ENCODE measurements around the gene AMOTL1. TPM values are rescaled to one million over a fixed set of nuclear protein-coding genes. Genes with fewer than 3 reads are reported as not detected.

Gene AMOTL1
- total RNA-seq, 1 experiment from 2014 or later: 18.0 TPM

GRCh38 chr11:94825031-94825430 is 56.9 kb downstream of the AMOTL1 start:
- no peak for DNase-seq
- Histone ChIP-seq H3K36me3 (replicated peaks; ENCODE audit: control insufficient read depth, insufficient read depth, low read length) (peaks cover 15% of the 10 kb centered on the region), H3K4me3 (ENCODE audit: insufficient read depth, low read depth, low read length) (no peak overlapping the region), H3K27me3 (ENCODE audit: control insufficient read depth, insufficient read depth, low read length) (no peaks in the 10 kb centered on the region)

GRCh38 chr11:94825481-94825880 is 57.3 kb downstream of the AMOTL1 start:
- H3K36me3 ChIP-seq (replicated peaks; ENCODE audit: control insufficient read depth, insufficient read depth, low read length): peaks cover 16% of the 10 kb centered on the region
- H3K4me3 ChIP-seq (ENCODE audit: insufficient read depth, low read depth, low read length): no peak overlapping the region
- no peaks in the 10 kb centered on the region for H3K27me3 ChIP-seq (ENCODE audit: control insufficient read depth, insufficient read depth, low read length)
- DNase-seq: no peak

GRCh38 chr11:94826415-94826814 is 58.3 kb downstream of the AMOTL1 start:
- Histone ChIP-seq H3K36me3 (replicated peaks; ENCODE audit: control insufficient read depth, insufficient read depth, low read length) (peaks cover 15% of the 10 kb centered on the region), H3K4me3 (ENCODE audit: insufficient read depth, low read depth, low read length) (no peak overlapping the region), H3K27me3 (ENCODE audit: control insufficient read depth, insufficient read depth, low read length) (no peaks in the 10 kb centered on the region)
- no peak for DNase-seq

- Histone ChIP-seq H3K27me3 (ENCODE audit: control insufficient read depth, insufficient read depth, low read length) (no peaks in the 10 kb centered on the region), H3K4me3 (ENCODE audit: insufficient read depth, low read depth, low read length) (no peak overlapping the region), H3K36me3 (replicated peaks; ENCODE audit: control insufficient read depth, insufficient read depth, low read length) (peaks cover 10% of the 10 kb centered on the region)
- no peak for DNase-seq
Measured at GRCh38 chr11:94828088-94828487, 59.9 kb downstream of the AMOTL1 start.

- Histone ChIP-seq H3K4me3 (ENCODE audit: insufficient read depth, low read depth, low read length) (no peak overlapping the region), H3K27me3 (ENCODE audit: control insufficient read depth, insufficient read depth, low read length) (no peaks in the 10 kb centered on the region), H3K36me3 (replicated peaks; ENCODE audit: control insufficient read depth, insufficient read depth, low read length) (peaks cover 10% of the 10 kb centered on the region)
- DNase-seq: no peak
Measured at GRCh38 chr11:94830722-94831510, 62.8 kb downstream of the AMOTL1 start.

- DNase-seq: no peak
- Histone ChIP-seq H3K4me3 (ENCODE audit: insufficient read depth, low read depth, low read length) (no peak overlapping the region), H3K27me3 (ENCODE audit: control insufficient read depth, insufficient read depth, low read length) (no peaks in the 10 kb centered on the region), H3K36me3 (replicated peaks; ENCODE audit: control insufficient read depth, insufficient read depth, low read length) (peaks cover 9% of the 10 kb centered on the region)
Measured at GRCh38 chr11:94831529-94831928, 63.4 kb downstream of the AMOTL1 start.

- H3K4me3 ChIP-seq (ENCODE audit: insufficient read depth, low read depth, low read length): no peak overlapping the region
- peaks cover 7% of the 10 kb centered on the region for H3K36me3 ChIP-seq (replicated peaks; ENCODE audit: control insufficient read depth, insufficient read depth, low read length)
- H3K27me3 ChIP-seq (ENCODE audit: control insufficient read depth, insufficient read depth, low read length): no peaks in the 10 kb centered on the region
- DNase-seq: no peak
Measured at GRCh38 chr11:94832604-94833235, 64.6 kb downstream of the AMOTL1 start.

- H3K36me3 ChIP-seq (replicated peaks; ENCODE audit: control insufficient read depth, insufficient read depth, low read length): peaks cover 6% of the 10 kb centered on the region
- no peak for DNase-seq
- no peaks in the 10 kb centered on the region for H3K27me3 ChIP-seq (ENCODE audit: control insufficient read depth, insufficient read depth, low read length)
- H3K4me3 ChIP-seq (ENCODE audit: insufficient read depth, low read depth, low read length): no peak overlapping the region
Measured at GRCh38 chr11:94834911-94835593, 66.9 kb downstream of the AMOTL1 start.

- no peaks in the 10 kb centered on the region for H3K27me3 ChIP-seq (ENCODE audit: control insufficient read depth, insufficient read depth, low read length)
- no peak for DNase-seq
- H3K36me3 ChIP-seq (replicated peaks; ENCODE audit: control insufficient read depth, insufficient read depth, low read length): peaks cover 5% of the 10 kb centered on the region
- no peak overlapping the region for H3K4me3 ChIP-seq (ENCODE audit: insufficient read depth, low read depth, low read length)
Measured at GRCh38 chr11:94835594-94835927, 67.4 kb downstream of the AMOTL1 start.

- Histone ChIP-seq H3K36me3 (replicated peaks; ENCODE audit: control insufficient read depth, insufficient read depth, low read length) (peaks cover 5% of the 10 kb centered on the region), H3K27me3 (ENCODE audit: control insufficient read depth, insufficient read depth, low read length) (no peaks in the 10 kb centered on the region), H3K4me3 (ENCODE audit: insufficient read depth, low read depth, low read length) (no peak overlapping the region)
- DNase-seq: no peak
Measured at GRCh38 chr11:94837317-94837716, 69.2 kb downstream of the AMOTL1 start.

- Histone ChIP-seq H3K27me3 (ENCODE audit: control insufficient read depth, insufficient read depth, low read length) (no peaks in the 10 kb centered on the region), H3K4me3 (ENCODE audit: insufficient read depth, low read depth, low read length) (no peak overlapping the region), H3K36me3 (replicated peaks; ENCODE audit: control insufficient read depth, insufficient read depth, low read length) (peaks cover 3% of the 10 kb centered on the region)
- DNase-seq: no peak
Measured at GRCh38 chr11:94838027-94838731, 70.0 kb downstream of the AMOTL1 start.

GRCh38 chr11:94840209-94840608 is 72.1 kb downstream of the AMOTL1 start:
- Histone ChIP-seq H3K36me3 (replicated peaks; ENCODE audit: control insufficient read depth, insufficient read depth, low read length) (peaks cover 3% of the 10 kb centered on the region), H3K27me3 (ENCODE audit: control insufficient read depth, insufficient read depth, low read length) (no peaks in the 10 kb centered on the region), H3K4me3 (ENCODE audit: insufficient read depth, low read depth, low read length) (no peak overlapping the region)
- DNase-seq: no peak

GRCh38 chr11:94844031-94844430 is 75.9 kb downstream of the AMOTL1 start:
- no peak for DNase-seq
- peaks cover 2% of the 10 kb centered on the region for H3K36me3 ChIP-seq (replicated peaks; ENCODE audit: control insufficient read depth, insufficient read depth, low read length)
- no peaks in the 10 kb centered on the region for H3K27me3 ChIP-seq (ENCODE audit: control insufficient read depth, insufficient read depth, low read length)
- no peak overlapping the region for H3K4me3 ChIP-seq (ENCODE audit: insufficient read depth, low read depth, low read length)

GRCh38 chr11:94845622-94846021 is 77.5 kb downstream of the AMOTL1 start:
- H3K4me3 ChIP-seq (ENCODE audit: insufficient read depth, low read depth, low read length): no peak overlapping the region
- peaks cover 2% of the 10 kb centered on the region for H3K36me3 ChIP-seq (replicated peaks; ENCODE audit: control insufficient read depth, insufficient read depth, low read length)
- DNase-seq: no peak
- H3K27me3 ChIP-seq (ENCODE audit: control insufficient read depth, insufficient read depth, low read length): no peaks in the 10 kb centered on the region

All from H7 (cell line).